Adrenal gland (tissue), 5 donors: Measurements from ENCODE around the gene RAB21.

Experiments used
- POLR2A ChIP-seq, 2 donors: fragments of 450-650 bp; IDR thresholded peaks; one replicate each; pipeline ENCODE4 v1.6.1; 2017; ENCODE audit warnings: antibody characterized with exemption in 2 of 2, mild to moderate bottlenecking in 2 of 2, moderate library complexity in 1 of 2
- TF ChIP-seq, protein P1 (sequence below), 6 experiments: fragments of 450-650 bp in 4 of 6; fragments of 200-600 bp in 2 of 6; sonication (generic) in 1 of 6; IDR thresholded peaks; 1 replicate in 5 of 6; 2 replicates in 1 of 6; pipeline versions ENCODE4 v1.5.1 to v1.8.0; 2016 to 2021; ENCODE audit warnings: antibody characterized with exemption in 6 of 6, mild to moderate bottlenecking in 2 of 6, moderate library complexity in 1 of 6
- donor health status: DM: no; HTN: no; CAD: no.

DNA sequence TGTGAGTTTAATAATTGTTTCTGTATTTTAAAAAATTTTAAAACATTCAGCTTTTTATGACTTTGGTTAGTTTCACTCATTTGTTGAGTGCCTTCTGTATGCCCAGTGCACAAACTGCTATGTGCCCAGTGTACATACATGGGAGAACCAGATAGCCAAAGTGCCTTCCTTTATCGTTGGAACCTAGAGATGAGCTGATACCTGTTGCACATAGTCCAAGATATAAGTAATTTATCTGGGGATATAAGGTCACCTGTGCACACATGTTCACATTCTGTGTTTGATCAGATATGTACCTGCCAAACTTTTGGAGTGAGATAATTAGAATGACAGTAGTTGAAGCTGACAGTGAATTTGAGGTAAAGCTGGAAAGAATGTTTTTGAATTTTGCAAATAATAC is 37.9 kb downstream of the RAB21 start:
- TF ChIP-seq, protein P1, sequence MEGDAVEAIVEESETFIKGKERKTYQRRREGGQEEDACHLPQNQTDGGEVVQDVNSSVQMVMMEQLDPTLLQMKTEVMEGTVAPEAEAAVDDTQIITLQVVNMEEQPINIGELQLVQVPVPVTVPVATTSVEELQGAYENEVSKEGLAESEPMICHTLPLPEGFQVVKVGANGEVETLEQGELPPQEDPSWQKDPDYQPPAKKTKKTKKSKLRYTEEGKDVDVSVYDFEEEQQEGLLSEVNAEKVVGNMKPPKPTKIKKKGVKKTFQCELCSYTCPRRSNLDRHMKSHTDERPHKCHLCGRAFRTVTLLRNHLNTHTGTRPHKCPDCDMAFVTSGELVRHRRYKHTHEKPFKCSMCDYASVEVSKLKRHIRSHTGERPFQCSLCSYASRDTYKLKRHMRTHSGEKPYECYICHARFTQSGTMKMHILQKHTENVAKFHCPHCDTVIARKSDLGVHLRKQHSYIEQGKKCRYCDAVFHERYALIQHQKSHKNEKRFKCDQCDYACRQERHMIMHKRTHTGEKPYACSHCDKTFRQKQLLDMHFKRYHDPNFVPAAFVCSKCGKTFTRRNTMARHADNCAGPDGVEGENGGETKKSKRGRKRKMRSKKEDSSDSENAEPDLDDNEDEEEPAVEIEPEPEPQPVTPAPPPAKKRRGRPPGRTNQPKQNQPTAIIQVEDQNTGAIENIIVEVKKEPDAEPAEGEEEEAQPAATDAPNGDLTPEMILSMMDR (IDR thresholded peaks at IDR 0.05), result no peak
- no peak for TF ChIP-seq POLR2A (IDR thresholded peaks at IDR 0.05)
